Endodermal cell (in vitro differentiated cells): ENCODE results near the gene PIKFYVE. TPM values are rescaled to one million over a fixed set of nuclear protein-coding genes. Genes with fewer than 3 reads are reported as not detected.
"Not testable (repeated sequence)": the region's sequence is repeated elsewhere in the genome, so short reads cannot be mapped to it uniquely, and the experiment has no call there.

ENCODE experiments used
- DNase-seq: peaks from one replicate; pipeline ENCODE4 v3.0.0-alpha.2; 2017
- H3K27ac ChIP-seq: 2 replicates; pipeline ENCODE4 v1.5.1; 2013; ENCODE audit warnings: mild to moderate bottlenecking, low read depth, low read length, moderate library complexity
- H3K27me3 ChIP-seq: 2 replicates; pipeline ENCODE4 v1.6.1; 2013; ENCODE audit warnings: mild to moderate bottlenecking, low read length, moderate library complexity; ENCODE audit not compliant: insufficient read depth, control insufficient read depth, poor library complexity, severe bottlenecking
- H3K36me3 ChIP-seq: 2 replicates; pipeline ENCODE4 v1.7.0; 2013; ENCODE audit warnings: mild to moderate bottlenecking, low read length, moderate library complexity; ENCODE audit not compliant: control insufficient read depth, insufficient read depth
- H3K4me1 ChIP-seq: one replicate; pipeline ENCODE4 v1.7.0; 2013; ENCODE audit warnings: low read length; ENCODE audit not compliant: control insufficient read depth, insufficient read depth
- H3K4me3 ChIP-seq: 2 replicates; pipeline ENCODE4 v1.5.1; 2013; ENCODE audit warnings: mild to moderate bottlenecking, low read length, moderate library complexity
- H3K9ac ChIP-seq: 2 replicates; pipeline ENCODE4 v1.6.1; 2013; ENCODE audit warnings: mild to moderate bottlenecking, low read length, moderate library complexity; ENCODE audit not compliant: poor library complexity, severe bottlenecking; ENCODE audit errors: extremely low read depth
- H3K9me3 ChIP-seq: 2 replicates; pipeline ENCODE4 v1.6.1; 2013; ENCODE audit warnings: mild to moderate bottlenecking, low read length, moderate library complexity; ENCODE audit not compliant: control insufficient read depth
- H3K27ac Mint-ChIP-seq: 2 replicates; pipeline ENCODE4 v1.8.0; 2020; ENCODE audit warnings: mixed read lengths
- H3K27me3 Mint-ChIP-seq: 2 replicates; pipeline ENCODE4 v1.8.0; 2021; ENCODE audit warnings: mild to moderate bottlenecking, mixed read lengths; ENCODE audit not compliant: insufficient read depth
- H3K36me3 Mint-ChIP-seq: 2 replicates; pipeline ENCODE4 v1.8.0; 2020; ENCODE audit warnings: low read depth, mixed read lengths
- H3K4me1 Mint-ChIP-seq: 2 replicates; pipeline ENCODE4 v1.8.0; 2020; ENCODE audit warnings: mixed read lengths
- H3K4me3 Mint-ChIP-seq: 2 replicates; pipeline ENCODE4 v1.8.0; 2020; ENCODE audit warnings: mild to moderate bottlenecking, moderate library complexity, mixed read lengths
- H3K9me3 Mint-ChIP-seq: 2 replicates; pipeline ENCODE4 v1.8.0; 2020; ENCODE audit warnings: mild to moderate bottlenecking, mixed read lengths
- CTCF ChIP-seq: fragments of 200-600 bp; sonication (generic); conservative IDR thresholded peaks from 2 replicates; pipeline ENCODE4 v1.5.0; 2021; ENCODE audit warnings: antibody characterized with exemption, mild to moderate bottlenecking
- WGBS, 2 experiments: methylation state at CpG; one replicate each; pipeline versions ENCODE4 v1.1.5 to v1.1.7; 2013; ENCODE audit warnings: missing lambda C conversion rate in 2 of 2, mixed read lengths in 1 of 2; ENCODE audit not compliant: insufficient coverage in 1 of 2, insufficient read length in 1 of 2; 5-methylcytosine and 5-hydroxymethylcytosine counted together
- total RNA-seq, 2 donors: library from RNA; stranded (reverse); fragmentation: NEBNext Ultra II Directional in 1 of 2; extraction: Animal tissue kit (Norgen Biotek cat#: 25700) in 1 of 2; gene quantifications; 2 replicates in 1 of 2; 3 replicates in 1 of 2; pipeline ENCODE4 v1.2.1, GENCODE V29; 2021

The PIKFYVE gene
- total RNA-seq, 2 donors from 2014 or later, result 34.9 to 41.2 TPM

DNA sequence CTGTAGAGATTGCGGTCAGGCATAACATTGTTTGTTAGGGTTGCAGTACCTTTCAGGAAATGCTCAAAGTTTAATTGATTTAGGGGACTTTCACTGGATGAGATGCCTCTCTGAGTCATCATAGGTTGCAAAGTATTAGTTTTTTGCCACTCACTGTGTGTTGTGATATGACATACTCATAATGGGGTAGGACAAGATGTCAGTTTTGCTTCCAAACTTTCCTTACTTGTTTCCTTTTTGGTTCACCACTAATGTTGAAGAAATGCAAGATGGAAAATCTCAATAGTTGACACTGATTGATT, 105.5 kb downstream of the PIKFYVE start:
- no peaks in the 10 kb centered on the region for H3K4me1 ChIP-seq
- H3K9me3 Mint-ChIP-seq, result no peaks in the 10 kb centered on the region
- H3K27ac Mint-ChIP-seq, result no peak overlapping the region
- WGBS, 2 experiments, result 40 to 47% methylated on average over 1 of the region's 1 CpG
- H3K36me3 Mint-ChIP-seq, result no peaks in the 10 kb centered on the region
- no peak overlapping the region for H3K4me3 ChIP-seq
- no peak overlapping the region for H3K4me3 Mint-ChIP-seq
- no peak for DNase-seq
- no peaks in the 10 kb centered on the region for H3K9me3 ChIP-seq
- no peaks in the 10 kb centered on the region for H3K4me1 Mint-ChIP-seq
- H3K9ac ChIP-seq, result no peak overlapping the region
- H3K27ac ChIP-seq, result no peak overlapping the region
- H3K27me3 Mint-ChIP-seq, result no peaks in the 10 kb centered on the region
- H3K27me3 ChIP-seq, result no peaks in the 10 kb centered on the region
- TF ChIP-seq CTCF, result no peak
- H3K36me3 ChIP-seq, result no peaks in the 10 kb centered on the region

DNA sequence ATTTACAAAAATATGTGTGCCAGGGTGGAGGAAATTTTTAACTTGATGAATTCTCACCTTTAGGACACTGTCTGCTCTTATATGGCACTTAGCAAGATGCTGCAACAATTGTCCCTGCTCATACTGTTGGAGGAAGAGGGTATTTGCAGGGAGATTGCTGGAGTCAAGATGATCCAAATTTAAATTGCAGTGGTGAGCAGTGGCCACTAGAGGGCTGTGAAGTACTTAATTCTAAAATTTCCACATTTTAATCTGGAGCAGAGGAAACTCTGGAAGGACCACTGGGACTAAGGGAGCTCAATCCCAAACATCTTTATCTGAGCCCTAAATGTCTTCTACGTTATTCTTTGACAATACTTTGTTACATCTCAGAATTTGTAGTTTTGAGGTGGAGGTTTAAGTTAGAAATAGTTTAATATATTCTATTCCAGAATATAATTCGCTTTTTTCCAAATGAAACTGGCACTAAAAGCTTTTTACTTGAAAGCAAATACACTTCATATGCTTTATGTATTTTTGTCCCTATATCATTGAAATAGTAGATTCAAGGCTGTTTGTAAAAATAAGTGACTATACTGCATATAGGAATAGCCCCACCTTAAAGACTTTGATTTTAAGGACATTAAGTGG, 107.5 kb downstream of the PIKFYVE start:
- peaks cover 10% of the 10 kb centered on the region for H3K9me3 Mint-ChIP-seq
- Histone ChIP-seq H3K9me3 (peaks cover 4% of the 10 kb centered on the region), H3K4me3 (no peak overlapping the region), H3K36me3 (no peaks in the 10 kb centered on the region), H3K27me3 (no peaks in the 10 kb centered on the region), H3K9ac (no peak overlapping the region), H3K27ac (no peak overlapping the region), H3K4me1 (no peaks in the 10 kb centered on the region)
- peak; percentile 91 for TF ChIP-seq CTCF
- H3K27me3 Mint-ChIP-seq, result no peaks in the 10 kb centered on the region
- no peak overlapping the region for H3K4me3 Mint-ChIP-seq
- no peaks in the 10 kb centered on the region for H3K4me1 Mint-ChIP-seq
- H3K27ac Mint-ChIP-seq, result no peak overlapping the region
- H3K36me3 Mint-ChIP-seq, result peaks cover 2% of the 10 kb centered on the region
- WGBS, 2 experiments, result no CpG with 5 or more reads among the region's 2 CpGs
- peak; percentile 80 for DNase-seq

DNA sequence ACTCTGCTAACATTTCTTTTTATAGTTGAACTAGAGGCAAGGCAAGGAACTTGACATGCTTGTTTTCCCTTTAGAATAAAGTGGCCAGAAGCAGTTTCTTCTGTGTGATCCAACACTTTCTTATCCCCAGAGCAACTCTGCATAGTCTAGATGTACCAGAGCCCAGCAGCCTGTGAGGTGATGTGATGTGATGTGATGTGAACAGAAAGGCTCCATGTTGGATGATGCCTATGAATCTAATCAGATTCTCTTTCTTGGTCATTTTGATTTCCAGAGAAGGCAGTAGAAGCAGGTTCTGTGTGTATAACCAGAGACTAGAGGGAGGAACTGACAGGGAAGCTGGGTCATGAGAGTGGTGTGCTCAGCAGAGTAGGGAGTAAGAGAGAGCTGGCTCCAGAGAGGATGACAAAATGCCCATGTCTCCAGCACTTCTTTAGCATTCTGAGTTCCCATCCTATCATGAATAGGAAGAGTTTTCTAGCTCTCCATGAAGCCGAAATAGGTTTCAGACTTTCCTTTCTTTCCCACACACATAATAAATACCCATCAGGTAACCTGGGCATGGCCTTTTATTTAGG, 109.5 kb downstream of the PIKFYVE start:
- H3K36me3 ChIP-seq, result no peaks in the 10 kb centered on the region
- no peaks in the 10 kb centered on the region for H3K4me1 Mint-ChIP-seq
- H3K9me3 Mint-ChIP-seq, result peaks cover 17% of the 10 kb centered on the region
- no peak overlapping the region for H3K9ac ChIP-seq
- H3K4me1 ChIP-seq, result no peaks in the 10 kb centered on the region
- no peaks in the 10 kb centered on the region for H3K27me3 ChIP-seq
- no peak overlapping the region for H3K4me3 Mint-ChIP-seq
- peaks cover 2% of the 10 kb centered on the region for H3K36me3 Mint-ChIP-seq
- H3K27ac ChIP-seq, result no peak overlapping the region
- 70% methylated on average over 1 of the region's 1 CpG for WGBS, 2 experiments
- H3K27me3 Mint-ChIP-seq, result no peaks in the 10 kb centered on the region
- H3K9me3 ChIP-seq, result peaks cover 7% of the 10 kb centered on the region
- H3K27ac Mint-ChIP-seq, result no peak overlapping the region
- no peak for TF ChIP-seq CTCF
- no peak for DNase-seq
- H3K4me3 ChIP-seq, result no peak overlapping the region

- not testable (repeated sequence) for H3K4me1 Mint-ChIP-seq, H3K9ac ChIP-seq, H3K27ac Mint-ChIP-seq, H3K27ac ChIP-seq, H3K36me3 Mint-ChIP-seq, DNase-seq, H3K4me1 ChIP-seq, H3K36me3 ChIP-seq, H3K27me3 Mint-ChIP-seq, H3K9me3 ChIP-seq, H3K4me3 Mint-ChIP-seq, H3K4me3 ChIP-seq, H3K27me3 ChIP-seq
- 87% methylated on average over 19 of the region's 40 CpGs; no CpG with 5 or more reads in 1 of the 2 experiments for WGBS, 2 experiments
- H3K9me3 Mint-ChIP-seq, result peaks cover 17% of the 10 kb centered on the region
Measured at GRCh38 chr2:208377344-208377860, 111.3 kb downstream of the PIKFYVE start.
